Lung microvascular endothelial cell (primary cell): Measurements from ENCODE around the gene ATG2A. TPM values are rescaled to one million over a fixed set of nuclear protein-coding genes. Genes with fewer than 3 reads are reported as not detected.

Experiments used
- DNase-seq, 2 donors: peaks; one replicate each; pipeline versions ENCODE4 v3.0.0 to v3.0.0-alpha.2; 2010; ENCODE audit warnings: low read depth in 2 of 2
- total RNA-seq: library from RNA; depleted of rRNA; stranded (reverse); fragments of >200 nt; gene quantifications from 2 replicates; pipeline ENCODE4 v1.2.1, GENCODE V29; 2014

ATG2A gene
- total RNA-seq, 1 donor from 2014 or later, result 12.1 TPM

DNA sequence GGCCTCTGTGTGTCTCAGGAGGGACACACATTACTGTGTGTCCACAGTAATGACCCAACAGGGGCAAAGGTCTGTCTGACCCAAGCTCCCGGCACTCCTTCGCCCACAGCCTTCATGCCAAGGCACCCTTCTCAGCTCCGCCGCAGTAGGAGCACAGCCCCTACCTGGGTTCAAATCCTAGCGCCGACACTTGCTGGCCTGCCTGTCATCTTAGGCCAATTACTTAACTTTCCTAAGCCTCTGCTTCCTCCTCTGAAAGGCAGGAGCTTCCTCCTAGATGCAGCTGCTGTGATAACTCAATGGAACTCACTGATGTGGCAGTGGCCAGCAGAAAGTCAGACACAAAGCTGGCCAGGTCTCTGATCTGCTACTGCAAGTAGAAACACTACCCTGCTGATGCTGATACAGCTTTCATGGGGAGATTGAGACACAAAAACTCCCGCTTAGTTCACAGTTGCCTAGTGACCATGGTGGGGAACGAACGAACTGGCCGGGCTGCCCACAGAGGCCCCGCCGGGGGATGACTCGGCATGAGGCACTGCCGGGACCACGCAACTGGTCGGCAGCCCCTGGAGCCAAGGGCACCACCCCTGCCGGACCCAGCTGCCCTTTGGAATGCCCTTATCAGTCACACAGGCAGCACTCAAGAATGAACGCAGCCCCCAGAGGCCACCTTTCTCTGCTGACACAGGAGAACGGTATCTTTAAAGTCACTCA, 46.7 kb downstream of the ATG2A start:
- DNase-seq, result peak; percentile 70 to 84

DNA sequence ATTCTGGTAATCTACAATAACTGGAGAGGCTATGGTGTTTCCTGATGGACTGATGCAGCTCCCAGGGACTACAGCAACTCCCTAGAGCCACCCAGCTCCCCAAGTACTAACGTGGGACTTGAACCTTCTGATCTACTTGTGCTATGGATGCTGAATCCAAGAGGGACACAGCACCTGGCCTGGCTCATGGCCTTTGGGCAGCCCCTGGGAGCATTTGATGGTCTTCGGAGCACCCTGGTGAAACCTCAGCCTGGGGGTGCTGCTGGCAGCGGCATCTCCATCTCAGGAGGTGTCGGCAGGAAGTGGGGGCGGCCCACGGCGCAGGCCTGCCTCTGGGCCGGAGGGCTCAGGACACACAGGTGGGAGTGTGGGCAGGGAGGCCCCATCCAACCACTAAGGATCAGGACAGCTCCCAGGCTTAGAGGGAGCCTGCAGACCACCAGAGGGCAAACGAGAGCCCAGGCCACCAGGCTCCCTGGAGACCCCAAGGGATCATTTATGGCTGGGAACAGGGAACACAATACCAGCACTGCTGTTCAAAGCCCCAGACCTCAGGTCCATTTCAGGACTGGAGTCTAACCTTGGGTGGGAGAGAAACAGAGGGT, 47.3 kb downstream of the ATG2A start:
- peak; percentile 46 to 54 for DNase-seq

DNA sequence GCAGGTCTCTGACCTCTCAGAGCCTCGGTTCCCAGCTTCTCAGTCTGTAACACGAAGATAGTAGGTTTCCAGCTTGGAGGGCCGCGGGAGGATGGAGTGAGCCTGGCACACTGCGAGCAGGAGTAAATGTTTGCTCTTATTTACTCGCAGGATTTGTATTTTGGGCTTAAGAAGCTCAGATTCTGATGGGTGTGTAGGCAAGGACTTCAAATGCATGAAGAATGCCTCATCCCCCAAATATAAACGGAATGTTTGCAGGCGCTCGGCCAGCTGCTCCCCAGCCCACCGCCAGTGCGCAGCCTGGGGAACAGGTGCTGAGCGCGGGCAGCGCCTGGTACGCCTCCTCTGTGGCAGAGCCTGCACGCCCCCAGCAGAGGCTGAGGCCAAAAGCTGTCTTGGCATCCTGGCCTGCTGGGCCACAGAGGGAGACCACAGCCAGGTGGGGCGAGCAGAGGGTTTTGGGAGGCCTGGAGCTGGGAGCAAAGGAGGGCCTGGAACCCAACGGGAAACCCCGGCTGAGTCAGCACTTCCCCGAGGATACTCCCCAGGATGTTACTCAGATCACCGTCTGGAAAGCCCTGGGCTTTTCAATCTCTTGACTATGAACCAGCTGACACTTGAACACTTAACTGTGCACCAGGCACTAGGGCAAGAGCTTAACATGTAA, 48.0 kb downstream of the ATG2A start:
- DNase-seq, result peak; percentile 31 to 98

DNA sequence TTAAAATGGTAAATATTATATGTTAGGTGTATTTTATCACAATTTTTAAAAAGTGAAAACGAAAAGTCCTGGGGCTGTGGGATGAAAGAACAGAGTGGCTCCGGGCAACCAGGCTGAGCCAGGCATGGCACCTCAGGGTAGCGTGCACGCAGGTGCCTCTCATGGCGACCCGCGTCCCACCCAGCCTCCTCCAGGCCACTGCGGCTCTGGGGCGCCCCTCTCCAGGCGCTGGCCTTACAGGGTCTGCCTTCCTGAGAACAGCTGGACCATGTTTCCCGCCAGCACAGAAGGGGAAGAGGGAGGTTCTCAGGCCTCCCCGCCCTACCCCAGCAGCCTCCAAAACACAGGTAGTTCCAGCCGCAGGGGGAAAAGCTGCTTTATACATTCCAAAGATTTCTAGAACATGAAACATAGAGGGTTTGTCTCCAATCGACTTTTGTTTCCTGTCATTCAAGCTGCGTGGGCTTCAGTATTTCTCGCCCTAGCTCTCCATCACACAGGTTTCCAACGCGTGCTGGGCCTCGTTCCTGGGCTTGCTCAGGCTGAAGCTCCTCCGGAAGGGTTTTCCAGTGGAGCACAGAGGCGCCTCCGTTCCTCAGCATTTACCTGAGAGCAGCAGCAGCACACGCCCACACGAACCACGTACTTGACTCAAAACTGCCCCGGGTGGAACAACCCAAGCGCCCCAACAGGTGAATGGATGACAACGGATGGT, 49.1 kb downstream of the ATG2A start:
- DNase-seq, result no peak

DNA sequence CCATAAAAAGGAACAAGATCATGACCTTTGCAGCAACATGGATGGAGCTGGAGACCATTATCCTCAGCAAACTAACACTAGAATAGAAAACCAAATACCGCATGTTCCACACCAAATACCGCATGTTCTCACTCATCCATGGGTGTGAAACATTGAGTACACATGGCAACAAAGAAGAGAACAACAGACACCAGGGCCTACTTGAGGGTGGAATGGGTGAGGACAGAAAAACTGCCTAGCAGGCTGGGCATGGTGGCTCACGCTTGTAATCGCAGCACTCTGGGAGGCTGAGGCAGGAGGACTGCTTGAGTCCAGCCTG, 50.9 kb downstream of the ATG2A start:
- DNase-seq, result no peak

DNA sequence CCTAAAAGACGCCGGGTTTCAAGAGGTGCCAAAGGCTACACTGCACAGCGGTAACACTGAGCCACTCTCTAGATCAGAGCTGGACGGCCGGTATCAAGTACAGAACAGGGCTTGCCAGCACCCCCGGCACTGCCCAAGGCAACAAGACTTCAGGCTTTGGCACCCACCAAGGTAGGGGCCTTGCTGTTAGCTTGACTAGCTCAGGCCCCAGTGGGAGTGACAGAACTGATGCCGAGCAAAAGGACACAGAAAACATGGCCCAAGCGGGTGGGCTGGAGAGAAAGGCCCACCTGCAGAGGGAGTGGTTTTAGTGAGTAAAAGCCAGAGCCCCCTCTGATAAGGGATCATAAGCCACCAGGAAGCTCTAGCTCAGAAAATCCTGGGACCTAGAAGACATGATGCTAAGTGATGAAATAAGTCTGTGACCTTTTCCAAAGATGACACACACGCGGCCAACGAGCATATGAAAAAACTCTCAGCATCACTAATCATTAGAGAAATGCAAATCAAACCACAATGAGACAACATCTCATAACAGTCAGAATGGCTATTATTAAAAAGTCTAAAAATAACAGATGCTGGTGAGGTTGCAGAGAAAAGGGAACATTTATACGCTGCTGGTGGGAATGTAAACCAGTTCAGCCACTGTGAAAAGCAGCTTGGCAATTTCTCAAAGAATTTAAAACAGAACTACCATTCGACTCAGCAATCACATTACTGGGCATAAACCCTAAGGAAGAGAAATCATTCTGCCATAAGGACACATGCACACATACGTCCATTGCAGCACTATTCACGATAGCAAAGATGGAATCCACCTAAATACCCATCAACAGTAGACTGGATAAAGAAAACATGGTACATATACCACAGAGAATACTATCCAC, 51.5 kb downstream of the ATG2A start:
- peak in 1 of 2 donors; percentile 51 for DNase-seq

DNA sequence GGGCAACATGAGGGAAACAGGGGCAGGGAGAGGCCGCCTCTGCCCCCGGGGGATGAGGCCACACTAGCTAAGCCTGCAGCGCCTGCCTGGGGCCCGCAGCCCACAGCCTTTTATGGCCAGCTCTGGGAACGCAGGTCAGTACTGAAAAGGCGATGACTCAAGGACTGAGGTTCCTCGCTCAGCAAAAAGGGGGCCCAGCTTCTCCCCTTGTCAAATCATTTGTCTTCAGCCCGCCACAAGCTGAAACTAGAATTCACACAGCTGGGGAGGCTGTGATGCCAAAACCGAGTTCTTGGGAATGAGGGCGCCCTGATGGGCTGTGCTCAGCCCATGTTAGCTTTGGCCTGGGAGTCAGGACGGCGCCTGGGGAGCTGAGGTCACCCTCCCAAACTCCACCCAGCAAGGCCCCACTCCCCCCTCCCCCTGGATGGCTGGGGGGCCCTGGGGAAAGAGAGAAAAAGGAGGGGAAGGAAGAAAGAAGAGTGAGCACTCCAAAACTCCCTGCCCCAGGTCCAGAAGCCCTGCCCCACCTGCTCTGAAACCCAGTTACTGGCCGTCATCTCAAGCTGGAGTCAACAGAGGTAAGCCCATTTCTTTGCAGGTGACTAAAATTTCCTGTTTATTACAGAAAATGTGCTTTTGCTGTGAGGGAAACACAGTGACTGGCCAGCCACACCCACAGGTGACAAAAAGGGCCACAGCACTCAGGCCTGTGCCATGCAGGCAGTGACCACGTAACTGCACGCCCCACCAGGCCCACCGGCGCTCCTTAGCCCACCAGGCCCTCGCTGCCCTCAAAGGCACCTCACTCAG, 52.3 kb downstream of the ATG2A start:
- DNase-seq, result peak in 1 of 2 donors; percentile 75

DNA sequence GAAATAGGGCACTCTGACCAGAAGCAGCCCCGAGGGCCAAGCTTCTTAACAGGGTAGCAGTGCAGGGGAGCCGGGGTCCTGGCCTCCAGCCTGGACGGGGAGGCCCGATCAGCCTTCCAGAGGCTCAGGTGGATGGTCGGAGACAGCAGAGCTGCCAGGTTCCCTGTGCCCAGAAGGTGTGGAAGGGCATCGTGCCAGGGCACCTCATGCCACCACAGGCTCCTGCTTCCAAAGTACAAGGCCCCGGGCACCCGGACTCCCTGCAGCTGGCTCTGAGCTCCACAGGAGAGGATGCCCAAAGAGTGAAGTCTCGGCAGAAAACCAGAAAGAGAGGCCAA, 52.9 kb downstream of the ATG2A start:
- DNase-seq, result no peak

DNA sequence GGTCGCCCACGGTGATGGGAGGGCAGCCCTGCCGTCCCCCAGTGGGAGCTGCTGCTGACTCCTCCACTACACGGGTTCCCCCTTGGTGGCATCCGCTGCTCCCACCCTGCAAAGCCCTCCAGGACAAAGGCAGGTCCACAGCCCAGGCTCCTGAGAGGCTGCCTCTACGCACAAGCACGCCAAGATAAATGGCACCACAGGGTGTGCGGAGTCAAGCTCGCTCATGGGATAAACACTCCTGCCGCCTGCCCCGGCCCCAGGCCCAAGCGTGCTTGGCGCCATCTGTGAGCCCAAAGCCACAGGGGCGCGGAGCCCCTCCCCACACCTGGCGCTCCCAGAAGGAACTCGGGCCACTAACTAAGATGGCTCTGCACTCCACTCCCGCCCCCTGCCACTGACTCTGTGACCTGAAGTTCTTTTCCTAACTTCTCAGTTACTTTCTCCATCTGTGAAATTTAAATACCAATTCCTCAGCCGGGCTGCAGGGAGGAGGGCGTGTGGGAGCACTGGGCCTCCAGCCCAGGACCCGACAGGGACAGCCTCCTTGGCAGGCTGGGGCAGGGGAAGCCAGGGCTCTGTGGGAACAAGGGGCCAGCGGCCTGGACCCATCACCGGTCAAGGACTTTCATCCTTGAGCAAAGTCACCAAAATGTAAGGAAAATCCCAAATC, 53.5 kb downstream of the ATG2A start:
- DNase-seq, result no peak

DNA sequence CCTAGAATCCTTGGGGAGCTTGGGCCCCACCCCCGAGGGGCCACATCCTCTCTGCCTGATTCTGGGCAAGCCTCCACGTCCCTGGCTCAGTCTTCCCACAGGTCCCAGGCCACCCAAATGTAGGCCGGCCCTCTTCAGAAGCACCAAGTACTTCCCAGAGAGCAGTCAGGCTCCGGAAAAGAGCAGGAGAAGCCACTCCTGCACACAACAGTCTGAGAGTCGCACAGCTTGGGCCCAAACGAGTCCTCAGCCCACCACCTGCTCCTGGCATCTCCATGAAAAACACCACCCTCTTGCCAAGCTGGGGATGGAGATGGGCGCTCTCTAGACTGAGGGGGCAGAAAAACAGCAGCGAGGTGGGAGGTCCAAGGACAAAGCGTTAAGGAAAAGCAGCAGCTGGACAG, 54.0 kb downstream of the ATG2A start:
- no peak for DNase-seq

DNA sequence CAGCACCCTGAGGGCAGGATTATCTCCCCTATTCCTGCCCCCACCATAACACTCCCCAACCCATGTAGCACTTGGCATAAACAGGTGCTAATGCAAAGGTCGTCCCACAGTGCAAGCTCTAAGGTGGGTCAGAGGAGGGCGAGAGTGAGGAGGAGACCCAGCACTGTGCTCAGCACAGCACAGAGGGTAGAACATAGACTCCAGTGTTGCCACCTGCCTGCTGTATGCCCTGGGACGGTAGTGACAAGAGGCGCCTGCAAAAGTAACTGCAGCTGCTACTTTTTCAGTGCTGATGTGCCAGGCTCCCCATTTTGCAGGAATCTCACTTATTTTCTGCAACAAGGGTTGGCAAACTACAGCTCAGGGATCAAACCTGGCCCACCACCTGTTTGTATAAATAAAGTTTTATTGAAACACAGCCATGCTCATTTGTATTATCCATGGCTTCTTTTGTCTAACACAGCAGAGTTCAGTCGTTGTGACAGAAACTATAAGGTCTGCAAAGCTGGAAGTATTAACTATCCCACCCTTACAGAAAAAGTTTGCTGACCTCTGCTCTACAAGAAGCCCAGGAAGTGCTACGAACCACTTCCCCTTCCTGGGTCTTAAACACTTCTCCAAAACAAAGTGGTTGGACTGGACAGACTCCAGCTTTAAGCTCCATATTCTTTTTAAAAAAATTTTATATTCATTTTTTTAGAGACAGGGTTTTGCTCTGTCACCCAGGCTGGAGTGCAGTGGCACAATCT, 55.6 kb downstream of the ATG2A start:
- DNase-seq, result no peak

DNA sequence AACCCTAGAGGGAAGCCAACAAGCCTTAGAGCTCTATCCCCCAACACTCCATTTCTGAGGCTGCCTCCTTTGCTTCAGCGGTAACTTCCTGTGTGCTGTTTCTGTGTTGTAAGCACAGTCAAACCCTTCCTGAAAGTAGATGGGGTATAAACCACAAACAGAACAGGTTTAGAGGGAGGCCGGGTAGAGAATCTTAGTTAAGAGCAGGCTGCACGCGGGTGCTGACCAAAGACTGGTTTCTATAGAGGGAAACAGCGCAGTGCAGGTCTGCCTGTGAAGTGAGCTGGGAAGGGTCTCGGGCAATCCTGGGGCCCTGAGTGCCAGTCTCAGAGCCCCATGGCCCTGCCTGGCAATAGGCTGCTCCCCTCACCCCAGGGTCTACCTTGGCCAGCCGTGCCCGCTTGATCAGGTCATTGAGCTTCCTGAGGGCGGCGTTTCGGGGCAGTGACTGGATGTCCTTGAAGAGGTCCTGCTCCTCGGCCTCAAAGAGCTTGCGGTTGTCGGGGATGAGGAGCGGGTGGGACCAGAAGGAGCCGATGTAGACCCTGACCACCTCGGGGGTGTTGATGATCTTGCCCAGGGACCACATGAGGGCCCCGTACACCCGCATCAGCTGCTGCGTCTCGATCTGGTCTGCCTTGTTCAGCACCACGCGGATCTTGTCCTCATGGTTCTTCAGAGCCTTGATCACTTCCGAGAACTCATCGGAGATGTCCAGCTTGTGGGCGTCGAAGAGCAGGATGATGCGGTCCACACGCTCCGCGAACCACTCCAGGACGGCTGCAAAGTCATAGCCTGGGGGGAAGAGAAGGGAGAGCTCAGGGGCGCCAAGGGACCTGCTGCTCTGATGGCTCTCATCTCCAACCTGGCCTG, 57.2 kb downstream of the ATG2A start:
- DNase-seq, result peak in 1 of 2 donors; percentile 23

DNA sequence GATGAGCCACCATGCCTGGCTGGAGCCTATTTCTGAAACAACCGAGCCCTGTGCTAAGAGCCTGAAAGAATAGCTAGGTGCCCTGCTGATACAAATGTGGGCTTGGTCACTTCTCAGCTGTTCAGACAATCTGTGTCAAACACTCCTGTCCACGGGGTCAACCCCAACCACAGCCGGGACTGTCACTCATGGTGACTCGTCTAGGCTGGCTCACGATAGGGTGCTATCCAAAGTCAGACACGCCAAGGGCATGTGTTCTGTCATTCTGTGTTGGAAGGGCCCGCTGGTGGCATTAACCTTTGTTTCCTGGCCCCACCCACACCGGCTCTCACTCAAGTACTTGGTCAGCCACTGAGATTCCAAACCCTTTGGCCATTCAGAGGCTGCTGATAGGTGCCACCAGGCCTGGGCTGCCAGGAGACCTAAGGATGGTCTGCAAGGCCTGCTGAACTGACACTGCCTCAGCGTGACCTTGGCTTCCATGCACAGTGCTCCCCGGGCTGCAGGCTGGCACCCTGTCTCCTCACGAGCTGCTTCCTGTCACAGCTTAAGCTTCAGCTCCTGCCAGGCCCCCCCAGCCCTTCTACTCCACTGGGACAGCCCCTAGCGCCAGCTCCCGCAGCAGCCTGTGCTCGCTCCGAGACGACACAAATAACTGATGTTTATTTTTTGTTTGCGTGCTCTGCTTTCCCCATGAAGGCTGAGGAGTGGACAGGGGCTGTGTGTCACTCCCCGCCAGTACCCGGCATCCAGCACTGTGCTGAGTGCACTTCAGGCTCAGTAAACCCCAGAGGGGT, 58.3 kb downstream of the ATG2A start:
- DNase-seq, result peak in 1 of 2 donors; percentile 30

DNA sequence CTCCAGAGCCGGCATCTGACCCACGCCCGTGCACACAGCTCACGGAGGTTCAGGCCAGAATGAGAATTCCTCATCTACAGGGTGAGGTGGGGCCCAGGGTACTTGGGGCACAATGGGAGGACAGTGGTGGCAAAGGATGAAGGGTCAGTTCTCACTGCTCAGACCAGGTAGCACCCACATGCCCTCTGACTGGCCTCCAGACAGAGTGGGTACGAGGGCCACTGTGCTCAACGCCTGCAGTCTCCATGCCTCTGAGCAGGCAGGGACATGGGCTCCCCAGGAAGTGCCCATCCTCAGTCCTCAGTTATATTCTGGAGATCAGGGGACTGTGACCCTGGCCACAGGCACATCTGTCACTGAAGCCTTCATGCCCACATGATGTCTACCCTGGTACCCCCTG, 59.5 kb downstream of the ATG2A start:
- no peak for DNase-seq

DNA sequence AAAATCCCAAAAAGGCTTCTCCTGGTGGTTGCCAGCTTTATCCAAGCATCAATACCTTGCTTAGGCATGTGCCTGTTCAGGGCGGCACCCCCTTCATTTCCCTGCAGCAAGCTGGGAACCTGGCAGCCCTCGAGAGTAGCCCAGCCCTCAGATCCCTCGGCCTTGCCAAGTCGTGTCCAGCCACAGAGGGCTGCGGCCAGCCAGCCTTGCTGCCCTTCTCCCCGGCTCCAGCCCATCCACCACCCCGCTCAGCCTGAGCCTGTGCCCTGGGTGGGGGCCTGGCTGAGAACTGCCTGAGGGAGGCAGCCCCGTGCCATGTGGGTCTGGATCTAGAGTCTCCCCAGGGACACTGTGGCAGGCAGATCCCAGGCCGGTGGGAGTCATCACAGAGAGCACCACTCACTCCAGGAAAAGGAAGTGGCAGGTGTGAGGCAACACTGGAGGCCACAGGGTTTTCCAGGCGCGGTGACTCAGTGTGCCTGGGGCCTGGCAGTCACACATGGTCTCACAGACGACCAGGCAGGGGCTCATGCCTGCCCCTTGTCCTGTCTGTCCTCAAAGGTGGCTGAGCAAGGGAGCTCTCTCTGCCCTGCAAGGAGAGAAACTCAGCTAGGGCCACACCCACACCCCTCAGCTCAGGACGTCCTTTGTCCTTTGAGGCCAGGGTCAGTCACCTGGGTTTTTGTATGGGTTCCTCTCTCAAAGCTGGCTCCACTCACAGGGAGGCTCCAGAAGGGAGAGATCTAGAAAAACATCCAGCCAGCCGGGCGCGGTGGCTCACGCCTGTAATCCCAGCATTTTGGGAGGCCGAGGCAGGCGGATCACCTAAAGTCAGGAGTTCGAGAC, 60.4 kb downstream of the ATG2A start:
- DNase-seq, result peak; percentile 90 to 93

DNA sequence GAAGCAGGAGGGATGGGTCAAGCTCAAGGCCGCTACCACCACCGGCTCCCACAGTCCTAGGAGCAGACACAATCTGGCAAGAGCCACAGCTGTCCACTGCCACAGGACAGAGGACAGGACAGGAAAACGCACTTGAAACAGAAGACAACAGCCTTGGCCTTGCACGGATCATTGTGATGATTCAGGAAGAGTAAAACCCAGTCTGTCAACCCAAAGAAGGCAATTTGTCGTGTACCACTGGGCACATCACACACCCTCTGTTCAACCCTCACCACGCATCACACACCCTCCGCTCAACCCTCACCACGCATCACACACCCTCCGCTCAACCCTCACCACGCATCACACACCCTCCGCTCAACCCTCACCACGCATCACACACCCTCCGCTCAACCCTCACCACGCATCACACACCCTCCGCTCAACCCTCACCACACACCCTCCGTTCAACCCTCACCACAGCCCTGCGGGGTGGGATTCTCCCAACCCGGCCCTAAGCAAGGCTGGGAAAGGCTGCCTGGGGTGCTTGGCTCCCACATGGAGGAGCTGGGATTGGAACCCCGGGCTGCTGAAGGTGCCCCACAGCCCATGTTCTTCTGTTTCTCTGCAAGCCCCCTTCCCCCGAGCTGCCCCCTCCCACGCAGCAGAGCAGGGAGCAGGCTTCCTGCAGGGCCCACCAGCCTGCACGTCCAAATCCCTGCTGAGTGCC, 61.3 kb downstream of the ATG2A start:
- peak in 1 of 2 donors; percentile 40 for DNase-seq
